ENCODE measurements around the gene PTPRM.

PTPRM gene

DNA sequence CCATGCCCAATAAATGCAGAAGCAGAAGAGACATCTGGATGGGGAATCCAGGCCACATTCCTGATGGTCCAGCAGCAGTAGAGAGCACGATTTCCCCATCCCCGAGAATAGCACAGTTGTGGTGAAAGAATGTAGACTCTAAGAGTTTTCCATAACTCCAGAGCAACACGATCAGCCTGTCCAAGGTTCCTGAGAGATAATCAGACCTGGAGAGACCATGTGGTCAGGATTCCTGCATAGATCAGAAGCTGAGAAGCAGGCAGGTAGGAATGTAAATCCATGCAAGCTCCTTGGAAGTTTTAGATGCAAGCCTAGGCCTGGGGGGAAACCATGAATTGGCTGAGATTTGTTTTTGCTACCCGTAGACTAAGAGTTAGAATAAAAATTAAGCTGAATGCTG lies 34.2 kb upstream of the PTPRM start:
- TF ChIP-seq, protein P1, sequence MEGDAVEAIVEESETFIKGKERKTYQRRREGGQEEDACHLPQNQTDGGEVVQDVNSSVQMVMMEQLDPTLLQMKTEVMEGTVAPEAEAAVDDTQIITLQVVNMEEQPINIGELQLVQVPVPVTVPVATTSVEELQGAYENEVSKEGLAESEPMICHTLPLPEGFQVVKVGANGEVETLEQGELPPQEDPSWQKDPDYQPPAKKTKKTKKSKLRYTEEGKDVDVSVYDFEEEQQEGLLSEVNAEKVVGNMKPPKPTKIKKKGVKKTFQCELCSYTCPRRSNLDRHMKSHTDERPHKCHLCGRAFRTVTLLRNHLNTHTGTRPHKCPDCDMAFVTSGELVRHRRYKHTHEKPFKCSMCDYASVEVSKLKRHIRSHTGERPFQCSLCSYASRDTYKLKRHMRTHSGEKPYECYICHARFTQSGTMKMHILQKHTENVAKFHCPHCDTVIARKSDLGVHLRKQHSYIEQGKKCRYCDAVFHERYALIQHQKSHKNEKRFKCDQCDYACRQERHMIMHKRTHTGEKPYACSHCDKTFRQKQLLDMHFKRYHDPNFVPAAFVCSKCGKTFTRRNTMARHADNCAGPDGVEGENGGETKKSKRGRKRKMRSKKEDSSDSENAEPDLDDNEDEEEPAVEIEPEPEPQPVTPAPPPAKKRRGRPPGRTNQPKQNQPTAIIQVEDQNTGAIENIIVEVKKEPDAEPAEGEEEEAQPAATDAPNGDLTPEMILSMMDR (conservative IDR thresholded peaks at IDR 0.05; ENCODE audit: low read length) = no peak
- no peak for TF ChIP-seq EZH2phosphoT487 (IDR thresholded peaks at IDR 0.05; ENCODE audit: borderline replicate concordance)
- Histone ChIP-seq H3K9ac (ENCODE audit: low read depth, low read length, poor library complexity, severe bottlenecking) (no peak overlapping the region), H3K27me3 (ENCODE audit: insufficient read depth, low read length, poor library complexity, severe bottlenecking) (no peaks in the 10 kb centered on the region), H3K4me1 (ENCODE audit: insufficient read depth, low read length, poor library complexity, severe bottlenecking) (no peaks in the 10 kb centered on the region), H3K4me2 (ENCODE audit: low read depth, low read length, poor library complexity, severe bottlenecking) (no peak overlapping the region), H3K4me3 (ENCODE audit: low read length, poor library complexity, severe bottlenecking) (no peak overlapping the region), H3K79me2 (ENCODE audit: insufficient read depth, low read length) (no peaks in the 10 kb centered on the region), H3K9me2 (replicated peaks; ENCODE audit: low read depth, low read length) (no peaks in the 10 kb centered on the region), H3K9me3 (ENCODE audit: insufficient read depth, low read depth, low read length) (no peaks in the 10 kb centered on the region), H3F3A (ENCODE audit: low read depth) (no peaks in the 10 kb centered on the region), H2AFZ (ENCODE audit: low read length) (no peak overlapping the region), H3K36me3 (ENCODE audit: insufficient read depth, low read length) (no peaks in the 10 kb centered on the region), H4K20me1 (ENCODE audit: insufficient read depth, low read length, poor library complexity, severe bottlenecking) (no peaks in the 10 kb centered on the region)

DNA sequence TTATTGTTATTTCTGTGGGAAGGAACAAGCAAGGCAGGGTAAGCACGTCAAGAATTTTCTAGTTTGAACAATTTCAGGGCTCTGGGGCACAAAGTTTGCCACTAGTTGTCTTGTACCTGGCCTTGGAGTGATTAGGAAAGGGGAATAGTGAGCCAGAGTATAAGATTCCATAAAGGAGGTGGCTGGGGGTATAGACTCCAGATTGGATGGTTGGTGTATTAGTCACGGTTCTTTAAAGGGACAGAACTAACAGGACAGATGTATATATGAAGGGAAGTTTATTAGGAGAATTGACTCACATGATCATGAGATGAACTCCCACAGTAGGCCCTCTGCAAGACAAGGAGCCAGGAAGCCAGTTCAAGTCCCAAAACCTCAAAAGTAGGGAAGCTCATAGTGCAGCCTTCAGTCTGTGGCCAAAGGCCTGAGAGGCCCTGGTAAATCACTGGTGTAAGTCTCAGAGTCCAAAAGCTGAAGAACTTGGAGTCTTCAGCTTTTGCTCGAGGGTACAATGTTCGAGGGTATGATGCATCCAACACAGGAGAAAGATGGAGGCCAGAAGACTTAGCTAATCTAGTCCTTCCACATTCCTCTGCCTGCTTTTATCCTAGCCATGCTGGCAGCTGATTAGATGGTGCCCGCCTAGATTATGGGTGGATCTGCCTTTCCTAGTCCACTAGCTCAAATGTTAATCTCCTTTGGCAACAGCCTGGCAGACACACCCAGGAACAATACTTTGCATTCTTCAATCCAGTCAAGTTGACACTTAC lies 31.5 kb upstream of the PTPRM start:
- H3F3A ChIP-seq (ENCODE audit: low read depth) = no peaks in the 10 kb centered on the region

DNA sequence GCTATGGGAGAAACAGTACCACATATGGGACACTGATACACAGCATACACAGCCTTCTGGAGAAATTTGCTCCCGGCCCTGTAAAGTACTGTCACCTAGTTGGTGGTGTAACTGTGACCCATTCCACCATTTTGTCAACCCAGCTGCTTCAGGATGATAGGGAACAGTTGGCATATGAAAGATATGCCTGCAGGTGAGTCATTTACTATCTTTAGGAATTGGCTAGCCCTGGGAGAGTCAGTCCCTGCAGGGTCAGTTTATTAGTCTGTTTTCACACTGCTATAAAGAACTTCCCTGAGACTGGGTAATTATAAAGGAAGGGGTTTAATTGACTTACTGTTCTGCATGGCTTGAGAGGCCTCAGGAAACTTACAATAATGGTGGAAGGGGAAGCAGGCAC lies 30.0 kb upstream of the PTPRM start:
- TF ChIP-seq, protein P1 (conservative IDR thresholded peaks at IDR 0.05; ENCODE audit: low read length) = no peak
- no peak for TF ChIP-seq EZH2phosphoT487 (IDR thresholded peaks at IDR 0.05; ENCODE audit: borderline replicate concordance)
- Histone ChIP-seq H3K9me3 (ENCODE audit: insufficient read depth, low read depth, low read length) (no peaks in the 10 kb centered on the region), H3K4me2 (ENCODE audit: low read depth, low read length, poor library complexity, severe bottlenecking) (no peak overlapping the region), H4K20me1 (ENCODE audit: insufficient read depth, low read length, poor library complexity, severe bottlenecking) (no peaks in the 10 kb centered on the region), H3K79me2 (ENCODE audit: insufficient read depth, low read length) (no peaks in the 10 kb centered on the region), H3K9ac (ENCODE audit: low read depth, low read length, poor library complexity, severe bottlenecking) (no peak overlapping the region), H3K36me3 (ENCODE audit: insufficient read depth, low read length) (no peaks in the 10 kb centered on the region), H3K4me3 (ENCODE audit: low read length, poor library complexity, severe bottlenecking) (no peak overlapping the region), H3K27me3 (ENCODE audit: insufficient read depth, low read length, poor library complexity, severe bottlenecking) (no peaks in the 10 kb centered on the region), H2AFZ (ENCODE audit: low read length) (no peak overlapping the region), H3K9me2 (replicated peaks; ENCODE audit: low read depth, low read length) (no peaks in the 10 kb centered on the region), H3K4me1 (ENCODE audit: insufficient read depth, low read length, poor library complexity, severe bottlenecking) (no peaks in the 10 kb centered on the region), H3F3A (ENCODE audit: low read depth) (no peaks in the 10 kb centered on the region)

More for the DNA sequence above, 31.5 kb upstream of the PTPRM start:
- no peaks in the 10 kb centered on the region for H3K36me3 ChIP-seq (ENCODE audit: insufficient read depth, low read length)
- H3K4me3 ChIP-seq (ENCODE audit: low read length, poor library complexity, severe bottlenecking) = no peak overlapping the region
- H2AFZ ChIP-seq (ENCODE audit: low read length) = no peak overlapping the region
- TF ChIP-seq, protein P1 (conservative IDR thresholded peaks at IDR 0.05; ENCODE audit: low read length) = no peak
- no peak for TF ChIP-seq EZH2phosphoT487 (IDR thresholded peaks at IDR 0.05; ENCODE audit: borderline replicate concordance)
- H4K20me1 ChIP-seq (ENCODE audit: insufficient read depth, low read length, poor library complexity, severe bottlenecking) = no peaks in the 10 kb centered on the region
- H3K27me3 ChIP-seq (ENCODE audit: insufficient read depth, low read length, poor library complexity, severe bottlenecking) = no peaks in the 10 kb centered on the region
- no peaks in the 10 kb centered on the region for H3K4me1 ChIP-seq (ENCODE audit: insufficient read depth, low read length, poor library complexity, severe bottlenecking)
- no peaks in the 10 kb centered on the region for H3K79me2 ChIP-seq (ENCODE audit: insufficient read depth, low read length)
- no peaks in the 10 kb centered on the region for H3K9me3 ChIP-seq (ENCODE audit: insufficient read depth, low read depth, low read length)
- H3K9me2 ChIP-seq (replicated peaks; ENCODE audit: low read depth, low read length) = no peaks in the 10 kb centered on the region
- no peak overlapping the region for H3K9ac ChIP-seq (ENCODE audit: low read depth, low read length, poor library complexity, severe bottlenecking)
- no peak overlapping the region for H3K4me2 ChIP-seq (ENCODE audit: low read depth, low read length, poor library complexity, severe bottlenecking)

Data from Loucy (cell line).